ENCODE measurements around the gene HTT-AS.

DNA sequence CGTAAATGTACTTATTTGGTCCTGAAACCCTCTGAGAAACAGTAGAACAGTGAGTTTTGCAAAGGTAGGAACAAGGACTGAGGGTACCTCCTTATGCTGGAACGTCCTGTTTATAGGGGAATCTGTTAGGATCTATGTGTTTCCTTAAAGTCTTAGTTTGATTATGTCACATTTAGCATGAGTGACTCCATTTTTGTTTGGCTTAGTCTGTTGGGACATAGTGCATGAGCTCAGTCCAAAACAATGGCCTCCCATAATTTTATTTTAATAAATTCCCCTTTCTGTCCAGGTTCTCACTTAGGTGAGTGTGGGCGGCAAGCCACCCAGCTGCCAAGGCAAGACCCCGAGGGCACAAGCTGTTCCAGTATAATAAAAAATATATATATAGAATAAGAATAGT lies 27.7 kb downstream of the HTT-AS start:
- TF ChIP-seq, protein P1, sequence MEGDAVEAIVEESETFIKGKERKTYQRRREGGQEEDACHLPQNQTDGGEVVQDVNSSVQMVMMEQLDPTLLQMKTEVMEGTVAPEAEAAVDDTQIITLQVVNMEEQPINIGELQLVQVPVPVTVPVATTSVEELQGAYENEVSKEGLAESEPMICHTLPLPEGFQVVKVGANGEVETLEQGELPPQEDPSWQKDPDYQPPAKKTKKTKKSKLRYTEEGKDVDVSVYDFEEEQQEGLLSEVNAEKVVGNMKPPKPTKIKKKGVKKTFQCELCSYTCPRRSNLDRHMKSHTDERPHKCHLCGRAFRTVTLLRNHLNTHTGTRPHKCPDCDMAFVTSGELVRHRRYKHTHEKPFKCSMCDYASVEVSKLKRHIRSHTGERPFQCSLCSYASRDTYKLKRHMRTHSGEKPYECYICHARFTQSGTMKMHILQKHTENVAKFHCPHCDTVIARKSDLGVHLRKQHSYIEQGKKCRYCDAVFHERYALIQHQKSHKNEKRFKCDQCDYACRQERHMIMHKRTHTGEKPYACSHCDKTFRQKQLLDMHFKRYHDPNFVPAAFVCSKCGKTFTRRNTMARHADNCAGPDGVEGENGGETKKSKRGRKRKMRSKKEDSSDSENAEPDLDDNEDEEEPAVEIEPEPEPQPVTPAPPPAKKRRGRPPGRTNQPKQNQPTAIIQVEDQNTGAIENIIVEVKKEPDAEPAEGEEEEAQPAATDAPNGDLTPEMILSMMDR (IDR thresholded peaks at IDR 0.05; ENCODE audit: low read depth, low read length), result no peak
- no peak for TF ChIP-seq MYC (IDR thresholded peaks at IDR 0.05; ENCODE audit: low read depth, low read length)
- TF ChIP-seq, protein P2, sequence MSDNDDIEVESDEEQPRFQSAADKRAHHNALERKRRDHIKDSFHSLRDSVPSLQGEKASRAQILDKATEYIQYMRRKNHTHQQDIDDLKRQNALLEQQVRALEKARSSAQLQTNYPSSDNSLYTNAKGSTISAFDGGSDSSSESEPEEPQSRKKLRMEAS (IDR thresholded peaks at IDR 0.05; ENCODE audit: low read depth, low read length), result no peak
- TF ChIP-seq POLR2A (IDR thresholded peaks at IDR 0.05; ENCODE audit: extremely low read depth, insufficient read length), result no peak

Measured in NB4 (cell line).